Type B pancreatic cell (in vitro differentiated cells): Measurements from ENCODE around the gene ITPR2. TPM values are rescaled to one million over a fixed set of nuclear protein-coding genes. Genes with fewer than 3 reads are reported as not detected.

Source experiments
- DNase-seq: peaks from one replicate; pipeline ENCODE4 v3.0.0; 2021; ENCODE audit warnings: mixed read lengths; ENCODE audit not compliant: unreplicated experiment; ENCODE audit errors: extremely low spot score
- H3K27ac Mint-ChIP-seq: 2 replicates; pipeline ENCODE4 v1.8.0; 2021; ENCODE audit warnings: mild to moderate bottlenecking, mixed read lengths
- H3K27me3 Mint-ChIP-seq: 2 replicates; pipeline ENCODE4 v1.8.0; 2021; ENCODE audit warnings: mixed read lengths
- H3K36me3 Mint-ChIP-seq: 2 replicates; pipeline ENCODE4 v1.8.0; 2021; ENCODE audit warnings: mixed read lengths
- H3K4me1 Mint-ChIP-seq: one replicate; pipeline ENCODE4 v1.8.0; 2021; ENCODE audit warnings: mixed read lengths; ENCODE audit not compliant: unreplicated experiment
- H3K4me3 Mint-ChIP-seq: 2 replicates; pipeline ENCODE4 v1.8.0; 2021; ENCODE audit warnings: mild to moderate bottlenecking, mixed read lengths
- H3K9me3 Mint-ChIP-seq: 2 replicates; pipeline ENCODE4 v1.8.0; 2021; ENCODE audit warnings: mixed read lengths
- total RNA-seq: library from RNA; stranded (reverse); gene quantifications from 2 replicates; pipeline ENCODE4 v1.2.1, GENCODE V29; 2021; ENCODE audit warnings: low replicate concordance
- TF ChIP-seq, protein P1 (sequence below): fragments of 200-600 bp; sonication (generic); conservative IDR thresholded peaks from 2 replicates; pipeline ENCODE4 v1.5.0; 2021; ENCODE audit warnings: antibody characterized with exemption, mild to moderate bottlenecking

Gene ITPR2
- total RNA-seq, 1 donor from 2014 or later: 33.7 TPM

- Mint-ChIP-seq H3K9me3 (no peaks in the 10 kb centered on the region), H3K4me3 (no peak overlapping the region), H3K36me3 (peaks cover 38% of the 10 kb centered on the region), H3K27me3 (no peaks in the 10 kb centered on the region), H3K4me1 (peaks cover 4% of the 10 kb centered on the region), H3K27ac (no peak overlapping the region)
- TF ChIP-seq, protein P1, sequence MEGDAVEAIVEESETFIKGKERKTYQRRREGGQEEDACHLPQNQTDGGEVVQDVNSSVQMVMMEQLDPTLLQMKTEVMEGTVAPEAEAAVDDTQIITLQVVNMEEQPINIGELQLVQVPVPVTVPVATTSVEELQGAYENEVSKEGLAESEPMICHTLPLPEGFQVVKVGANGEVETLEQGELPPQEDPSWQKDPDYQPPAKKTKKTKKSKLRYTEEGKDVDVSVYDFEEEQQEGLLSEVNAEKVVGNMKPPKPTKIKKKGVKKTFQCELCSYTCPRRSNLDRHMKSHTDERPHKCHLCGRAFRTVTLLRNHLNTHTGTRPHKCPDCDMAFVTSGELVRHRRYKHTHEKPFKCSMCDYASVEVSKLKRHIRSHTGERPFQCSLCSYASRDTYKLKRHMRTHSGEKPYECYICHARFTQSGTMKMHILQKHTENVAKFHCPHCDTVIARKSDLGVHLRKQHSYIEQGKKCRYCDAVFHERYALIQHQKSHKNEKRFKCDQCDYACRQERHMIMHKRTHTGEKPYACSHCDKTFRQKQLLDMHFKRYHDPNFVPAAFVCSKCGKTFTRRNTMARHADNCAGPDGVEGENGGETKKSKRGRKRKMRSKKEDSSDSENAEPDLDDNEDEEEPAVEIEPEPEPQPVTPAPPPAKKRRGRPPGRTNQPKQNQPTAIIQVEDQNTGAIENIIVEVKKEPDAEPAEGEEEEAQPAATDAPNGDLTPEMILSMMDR: no peak
- no peak for DNase-seq
These were observed 143.6 kb downstream of the ITPR2 start for GRCh38 chr12:26689281-26689841.

- no peak for DNase-seq
- Mint-ChIP-seq H3K4me1 (peaks cover 4% of the 10 kb centered on the region), H3K36me3 (peaks cover 41% of the 10 kb centered on the region), H3K27ac (no peak overlapping the region), H3K9me3 (no peaks in the 10 kb centered on the region), H3K27me3 (no peaks in the 10 kb centered on the region), H3K4me3 (no peak overlapping the region)
- TF ChIP-seq, protein P1: no peak
These were observed 144.6 kb downstream of the ITPR2 start for GRCh38 chr12:26688344-26688904.

DNA sequence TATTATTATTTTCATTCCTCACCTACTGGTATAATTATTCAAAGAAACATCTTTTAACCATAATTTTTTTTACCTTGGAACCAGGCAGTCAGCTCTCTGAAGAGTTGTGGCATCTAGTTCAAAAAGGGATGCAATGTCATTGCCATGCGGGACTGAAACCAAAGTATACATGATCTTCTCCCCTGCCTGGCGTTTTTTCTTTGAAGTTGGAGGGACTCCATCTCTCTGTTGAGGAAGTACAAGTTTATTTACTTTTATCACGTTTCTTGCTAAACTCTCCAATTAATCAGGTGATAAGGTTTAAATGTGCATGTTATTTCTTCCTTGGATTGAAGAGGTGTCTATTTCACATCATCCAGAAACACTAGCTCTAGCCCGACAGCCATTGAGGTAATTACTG is 146.6 kb downstream of the ITPR2 start:
- H3K4me3 Mint-ChIP-seq: no peak overlapping the region
- H3K27me3 Mint-ChIP-seq: no peaks in the 10 kb centered on the region
- DNase-seq: no peak
- peaks cover 47% of the 10 kb centered on the region for H3K36me3 Mint-ChIP-seq
- TF ChIP-seq, protein P1: no peak
- H3K4me1 Mint-ChIP-seq: peaks cover 1% of the 10 kb centered on the region
- no peak overlapping the region for H3K27ac Mint-ChIP-seq
- H3K9me3 Mint-ChIP-seq: no peaks in the 10 kb centered on the region

GRCh38 chr12:26684101-26684500 is 148.9 kb downstream of the ITPR2 start:
- Mint-ChIP-seq H3K4me1 (no peaks in the 10 kb centered on the region), H3K9me3 (no peaks in the 10 kb centered on the region), H3K27ac (no peak overlapping the region), H3K27me3 (no peaks in the 10 kb centered on the region), H3K36me3 (peaks cover 49% of the 10 kb centered on the region), H3K4me3 (no peak overlapping the region)
- DNase-seq: no peak
- TF ChIP-seq, protein P1: no peak

GRCh38 chr12:26683443-26683842 is 149.6 kb downstream of the ITPR2 start:
- DNase-seq: no peak
- Mint-ChIP-seq H3K36me3 (peaks cover 48% of the 10 kb centered on the region), H3K27me3 (no peaks in the 10 kb centered on the region), H3K9me3 (no peaks in the 10 kb centered on the region), H3K4me3 (no peak overlapping the region), H3K4me1 (no peaks in the 10 kb centered on the region), H3K27ac (no peak overlapping the region)
- TF ChIP-seq, protein P1: no peak
